ENCODE results near the gene ATOH7.

The ATOH7 gene

GRCh38 chr10:68237173-68237572 lies 5.3 kb upstream of the ATOH7 start:
- WGBS (ENCODE audit: insufficient coverage, insufficient read length), result no CpG with 5 or more reads among the region's 3 CpGs
- DNase-seq (ENCODE audit: low read depth, low spot score), result no peak
- H3K36me3 ChIP-seq (ENCODE audit: control insufficient read depth, insufficient read depth, low read length), result no peaks in the 10 kb centered on the region
- H3K9me3 ChIP-seq (ENCODE audit: control insufficient read depth, insufficient read depth, low read length), result no peaks in the 10 kb centered on the region
- H3K4me1 ChIP-seq (ENCODE audit: control insufficient read depth, insufficient read depth, low read length), result no peaks in the 10 kb centered on the region
- peaks cover 1% of the 10 kb centered on the region; the same call in 1 of the 2 replicates for H3K27me3 ChIP-seq (ENCODE audit: control insufficient read depth, insufficient read depth, low read length)
- H3K27ac ChIP-seq (ENCODE audit: low read length), result no peak overlapping the region
- no peak overlapping the region for H3K4me3 ChIP-seq (ENCODE audit: low read length)

- Histone ChIP-seq H3K4me3 (ENCODE audit: low read length) (no peak overlapping the region), H3K4me1 (ENCODE audit: control insufficient read depth, insufficient read depth, low read length) (peaks cover 2% of the 10 kb centered on the region; the same call in 1 of the 2 replicates), H3K9me3 (ENCODE audit: control insufficient read depth, insufficient read depth, low read length) (no peaks in the 10 kb centered on the region), H3K27ac (ENCODE audit: low read length) (no peak overlapping the region), H3K27me3 (ENCODE audit: control insufficient read depth, insufficient read depth, low read length) (peaks cover 3% of the 10 kb centered on the region; the same call in 1 of the 2 replicates), H3K36me3 (ENCODE audit: control insufficient read depth, insufficient read depth, low read length) (no peaks in the 10 kb centered on the region)
- no peak for DNase-seq (ENCODE audit: low read depth, low spot score)
Observed at GRCh38 chr10:68235581-68235980, 3.7 kb upstream of the ATOH7 start.

- no peak overlapping the region for H3K27ac ChIP-seq (ENCODE audit: low read length)
- DNase-seq (ENCODE audit: low read depth, low spot score), result no peak
- H3K27me3 ChIP-seq (ENCODE audit: control insufficient read depth, insufficient read depth, low read length), result peaks cover 3% of the 10 kb centered on the region; the same call in 1 of the 2 replicates
- H3K36me3 ChIP-seq (ENCODE audit: control insufficient read depth, insufficient read depth, low read length), result no peaks in the 10 kb centered on the region
- peaks cover 2% of the 10 kb centered on the region; the same call in 1 of the 2 replicates for H3K4me1 ChIP-seq (ENCODE audit: control insufficient read depth, insufficient read depth, low read length)
- WGBS (ENCODE audit: insufficient coverage, insufficient read length), result no CpG with 5 or more reads among the region's 2 CpGs
- H3K9me3 ChIP-seq (ENCODE audit: control insufficient read depth, insufficient read depth, low read length), result no peaks in the 10 kb centered on the region
- no peak overlapping the region for H3K4me3 ChIP-seq (ENCODE audit: low read length)
Observed at GRCh38 chr10:68235111-68235510, 3.2 kb upstream of the ATOH7 start.

- Histone ChIP-seq H3K9me3 (ENCODE audit: control insufficient read depth, insufficient read depth, low read length) (no peaks in the 10 kb centered on the region), H3K27me3 (ENCODE audit: control insufficient read depth, insufficient read depth, low read length) (peaks cover 3% of the 10 kb centered on the region; the same call in 1 of the 2 replicates), H3K36me3 (ENCODE audit: control insufficient read depth, insufficient read depth, low read length) (no peaks in the 10 kb centered on the region), H3K4me3 (ENCODE audit: low read length) (no peak overlapping the region), H3K27ac (ENCODE audit: low read length) (no peak overlapping the region), H3K4me1 (ENCODE audit: control insufficient read depth, insufficient read depth, low read length) (peaks cover 2% of the 10 kb centered on the region; the same call in 1 of the 2 replicates)
- DNase-seq (ENCODE audit: low read depth, low spot score), result no peak
- WGBS (ENCODE audit: insufficient coverage, insufficient read length), result no CpG with 5 or more reads among the region's 3 CpGs
Observed at GRCh38 chr10:68233046-68233445, 1.1 kb upstream of the ATOH7 start.

GRCh38 chr10:68231106-68231816 lies 652 bp downstream of the ATOH7 start:
- H3K27me3 ChIP-seq (ENCODE audit: control insufficient read depth, insufficient read depth, low read length), result peaks cover 3% of the 10 kb centered on the region; the same call in 1 of the 2 replicates
- peak overlapping the region; percentile 73; the same call in 1 of the 2 replicates for H3K4me3 ChIP-seq (ENCODE audit: low read length)
- no peaks in the 10 kb centered on the region for H3K36me3 ChIP-seq (ENCODE audit: control insufficient read depth, insufficient read depth, low read length)
- H3K9me3 ChIP-seq (ENCODE audit: control insufficient read depth, insufficient read depth, low read length), result no peaks in the 10 kb centered on the region
- WGBS (ENCODE audit: insufficient coverage, insufficient read length), result no CpG with 5 or more reads among the region's 81 CpGs
- peaks cover 2% of the 10 kb centered on the region; the same call in 1 of the 2 replicates for H3K4me1 ChIP-seq (ENCODE audit: control insufficient read depth, insufficient read depth, low read length)
- no peak overlapping the region for H3K27ac ChIP-seq (ENCODE audit: low read length)
- DNase-seq (ENCODE audit: low read depth, low spot score), result peak; percentile 58

- no peaks in the 10 kb centered on the region for H3K9me3 ChIP-seq (ENCODE audit: control insufficient read depth, insufficient read depth, low read length)
- peaks cover 2% of the 10 kb centered on the region; the same call in 1 of the 2 replicates for H3K4me1 ChIP-seq (ENCODE audit: control insufficient read depth, insufficient read depth, low read length)
- H3K27ac ChIP-seq (ENCODE audit: low read length), result no peak overlapping the region
- H3K4me3 ChIP-seq (ENCODE audit: low read length), result no peak overlapping the region
- DNase-seq (ENCODE audit: low read depth, low spot score), result no peak
- no CpG with 5 or more reads among the region's 5 CpGs for WGBS (ENCODE audit: insufficient coverage, insufficient read length)
- no peaks in the 10 kb centered on the region for H3K36me3 ChIP-seq (ENCODE audit: control insufficient read depth, insufficient read depth, low read length)
- peaks cover 3% of the 10 kb centered on the region; the same call in 1 of the 2 replicates for H3K27me3 ChIP-seq (ENCODE audit: control insufficient read depth, insufficient read depth, low read length)
Observed at GRCh38 chr10:68230268-68230667, 1.6 kb downstream of the ATOH7 start.

GRCh38 chr10:68224810-68225209 lies 7.1 kb downstream of the ATOH7 start:
- DNase-seq (ENCODE audit: low read depth, low spot score), result no peak
- Histone ChIP-seq H3K4me1 (ENCODE audit: control insufficient read depth, insufficient read depth, low read length) (no peaks in the 10 kb centered on the region), H3K9me3 (ENCODE audit: control insufficient read depth, insufficient read depth, low read length) (no peaks in the 10 kb centered on the region), H3K27me3 (ENCODE audit: control insufficient read depth, insufficient read depth, low read length) (no peaks in the 10 kb centered on the region), H3K36me3 (ENCODE audit: control insufficient read depth, insufficient read depth, low read length) (no peaks in the 10 kb centered on the region), H3K27ac (ENCODE audit: low read length) (no peak overlapping the region), H3K4me3 (ENCODE audit: low read length) (no peak overlapping the region)

- Histone ChIP-seq H3K4me3 (ENCODE audit: low read length) (no peak overlapping the region), H3K27me3 (ENCODE audit: control insufficient read depth, insufficient read depth, low read length) (no peaks in the 10 kb centered on the region), H3K36me3 (ENCODE audit: control insufficient read depth, insufficient read depth, low read length) (no peaks in the 10 kb centered on the region), H3K9me3 (ENCODE audit: control insufficient read depth, insufficient read depth, low read length) (no peaks in the 10 kb centered on the region), H3K27ac (ENCODE audit: low read length) (no peak overlapping the region), H3K4me1 (ENCODE audit: control insufficient read depth, insufficient read depth, low read length) (no peaks in the 10 kb centered on the region)
- WGBS (ENCODE audit: insufficient coverage, insufficient read length), result no CpG with 5 or more reads among the region's 3 CpGs
- DNase-seq (ENCODE audit: low read depth, low spot score), result no peak
Observed at GRCh38 chr10:68223535-68224165, 8.3 kb downstream of the ATOH7 start.

GRCh38 chr10:68222391-68222790 lies 9.5 kb downstream of the ATOH7 start:
- H3K36me3 ChIP-seq (ENCODE audit: control insufficient read depth, insufficient read depth, low read length), result no peaks in the 10 kb centered on the region
- H3K4me1 ChIP-seq (ENCODE audit: control insufficient read depth, insufficient read depth, low read length), result no peaks in the 10 kb centered on the region
- WGBS (ENCODE audit: insufficient coverage, insufficient read length), result no CpG with 5 or more reads among the region's 2 CpGs
- no peaks in the 10 kb centered on the region for H3K9me3 ChIP-seq (ENCODE audit: control insufficient read depth, insufficient read depth, low read length)
- no peak for DNase-seq (ENCODE audit: low read depth, low spot score)
- H3K4me3 ChIP-seq (ENCODE audit: low read length), result no peak overlapping the region
- H3K27ac ChIP-seq (ENCODE audit: low read length), result no peak overlapping the region
- H3K27me3 ChIP-seq (ENCODE audit: control insufficient read depth, insufficient read depth, low read length), result no peaks in the 10 kb centered on the region

- no peak for DNase-seq (ENCODE audit: low read depth, low spot score)
- Histone ChIP-seq H3K4me3 (ENCODE audit: low read length) (no peak overlapping the region), H3K9me3 (ENCODE audit: control insufficient read depth, insufficient read depth, low read length) (no peaks in the 10 kb centered on the region), H3K27me3 (ENCODE audit: control insufficient read depth, insufficient read depth, low read length) (no peaks in the 10 kb centered on the region), H3K36me3 (ENCODE audit: control insufficient read depth, insufficient read depth, low read length) (no peaks in the 10 kb centered on the region), H3K27ac (ENCODE audit: low read length) (no peak overlapping the region), H3K4me1 (ENCODE audit: control insufficient read depth, insufficient read depth, low read length) (no peaks in the 10 kb centered on the region)
Observed at GRCh38 chr10:68221196-68221595, 10.7 kb downstream of the ATOH7 start.

GRCh38 chr10:68218786-68219185 lies 13.1 kb downstream of the ATOH7 start:
- Histone ChIP-seq H3K27me3 (ENCODE audit: control insufficient read depth, insufficient read depth, low read length) (no peaks in the 10 kb centered on the region), H3K4me1 (ENCODE audit: control insufficient read depth, insufficient read depth, low read length) (no peaks in the 10 kb centered on the region), H3K4me3 (ENCODE audit: low read length) (no peak overlapping the region), H3K27ac (ENCODE audit: low read length) (no peak overlapping the region), H3K36me3 (ENCODE audit: control insufficient read depth, insufficient read depth, low read length) (no peaks in the 10 kb centered on the region), H3K9me3 (ENCODE audit: control insufficient read depth, insufficient read depth, low read length) (no peaks in the 10 kb centered on the region)
- no CpG with 5 or more reads among the region's 4 CpGs for WGBS (ENCODE audit: insufficient coverage, insufficient read length)
- DNase-seq (ENCODE audit: low read depth, low spot score), result no peak
